HG02884 (cell line): ENCODE measurements around the gene HMG20A.

Experiments
- ATAC-seq: cut with Tn5 transposase; IDR thresholded peaks from one replicate; pipeline ENCODE4 v1.9.1; 2021; ENCODE audit warnings: mild to moderate bottlenecking, moderate library complexity; ENCODE audit not compliant: unreplicated experiment

The HMG20A gene

DNA sequence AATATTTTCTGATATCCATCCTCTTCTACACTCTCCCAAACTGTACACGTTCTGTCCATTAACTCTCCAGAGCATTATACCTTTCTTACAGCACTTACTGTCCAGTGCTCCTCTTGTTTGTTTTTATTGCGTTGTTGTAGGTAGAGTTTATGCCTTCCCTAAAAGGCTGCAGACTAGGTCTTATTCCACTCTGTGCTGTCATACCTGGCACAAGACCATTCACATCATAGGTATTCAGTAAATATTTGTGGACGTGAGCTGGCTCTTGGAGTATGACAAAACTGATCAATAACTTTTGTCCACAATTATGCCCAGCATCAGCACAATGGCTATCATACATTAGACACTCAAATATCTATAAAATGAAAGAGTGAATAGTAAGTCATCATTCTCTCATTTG, 4.4 kb downstream of the HMG20A start:
- no peak for ATAC-seq

DNA sequence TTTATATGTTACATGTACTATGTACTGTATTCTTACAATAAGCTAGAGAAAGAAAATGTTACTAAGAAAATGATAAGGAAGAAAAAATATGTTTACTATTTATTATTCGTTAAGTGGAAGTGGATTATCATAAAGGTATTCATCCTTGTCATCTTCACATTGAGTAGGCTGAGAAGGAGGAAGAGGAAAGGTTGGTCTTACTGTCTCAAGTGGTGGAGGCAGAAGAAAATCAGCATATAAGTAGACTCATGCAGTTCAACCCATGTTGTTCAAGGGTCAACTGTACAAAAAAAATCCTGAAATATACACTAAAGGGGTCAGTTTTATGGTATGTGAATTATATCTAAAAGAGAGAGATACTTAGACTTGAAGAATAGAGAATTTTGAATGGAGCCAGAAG, 5.7 kb downstream of the HMG20A start:
- no peak for ATAC-seq

DNA sequence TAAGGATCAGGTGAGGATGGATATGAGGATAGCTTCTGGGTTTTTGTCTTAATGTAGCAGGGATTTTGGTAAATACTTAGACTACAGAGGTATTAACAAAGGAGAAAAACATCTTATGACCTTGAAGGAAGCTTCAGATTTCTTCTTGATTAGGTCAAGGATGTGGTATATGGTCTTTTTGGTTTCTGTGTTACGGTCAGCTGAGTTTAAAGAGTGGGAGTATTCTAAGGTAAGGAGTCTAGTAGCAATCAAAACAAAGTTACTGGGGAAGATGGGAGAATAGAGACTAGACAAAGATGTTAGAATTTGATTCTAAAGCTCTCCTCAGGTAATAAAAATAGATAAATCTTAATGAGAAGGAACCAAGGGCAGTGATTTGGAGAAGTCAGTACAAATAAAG, 6.2 kb downstream of the HMG20A start:
- no peak for ATAC-seq

DNA sequence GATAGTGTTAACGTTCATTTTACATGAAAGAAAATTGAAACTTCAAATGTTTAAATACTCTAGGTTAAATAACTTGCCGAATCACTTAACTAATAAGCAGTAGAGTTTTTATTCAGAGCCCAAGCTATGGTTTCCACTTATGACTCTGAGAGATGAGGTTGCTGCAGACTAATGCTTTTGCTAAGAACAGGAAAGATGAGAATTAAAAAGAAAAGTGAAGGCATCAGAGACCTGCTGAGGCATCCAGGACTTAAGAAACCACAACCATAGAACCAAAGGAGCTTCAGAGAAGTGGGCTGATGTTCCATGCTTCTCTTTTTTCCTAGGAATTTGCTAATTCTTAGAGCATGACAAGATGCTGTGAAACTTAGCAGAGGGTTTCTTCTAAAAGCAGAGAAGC, 9.5 kb downstream of the HMG20A start:
- ATAC-seq = no peak

GRCh38 chr15:77430652-77431051, 10.0 kb downstream of the HMG20A start:
- no peak for ATAC-seq

GRCh38 chr15:77436822-77437221, 16.1 kb downstream of the HMG20A start:
- no peak for ATAC-seq

DNA sequence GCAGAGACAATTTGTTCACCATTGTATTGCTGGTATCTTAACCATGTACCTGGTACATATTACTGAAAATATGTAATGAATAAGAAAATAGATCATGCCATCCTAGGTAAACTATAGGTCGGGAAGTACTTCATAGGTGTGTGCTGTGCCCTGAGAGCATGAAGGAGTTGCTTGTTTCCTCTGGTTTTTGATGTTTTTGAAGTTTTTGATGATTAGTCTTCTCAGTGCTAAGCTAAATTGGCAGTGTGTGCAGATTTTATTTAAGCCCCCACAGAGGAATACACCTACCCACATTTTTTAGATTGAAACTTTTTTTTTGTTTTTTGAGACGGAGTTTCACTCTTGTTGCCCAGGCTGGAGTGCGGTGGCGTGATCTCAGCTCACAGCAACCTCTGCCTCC, 16.6 kb downstream of the HMG20A start:
- ATAC-seq = no peak

DNA sequence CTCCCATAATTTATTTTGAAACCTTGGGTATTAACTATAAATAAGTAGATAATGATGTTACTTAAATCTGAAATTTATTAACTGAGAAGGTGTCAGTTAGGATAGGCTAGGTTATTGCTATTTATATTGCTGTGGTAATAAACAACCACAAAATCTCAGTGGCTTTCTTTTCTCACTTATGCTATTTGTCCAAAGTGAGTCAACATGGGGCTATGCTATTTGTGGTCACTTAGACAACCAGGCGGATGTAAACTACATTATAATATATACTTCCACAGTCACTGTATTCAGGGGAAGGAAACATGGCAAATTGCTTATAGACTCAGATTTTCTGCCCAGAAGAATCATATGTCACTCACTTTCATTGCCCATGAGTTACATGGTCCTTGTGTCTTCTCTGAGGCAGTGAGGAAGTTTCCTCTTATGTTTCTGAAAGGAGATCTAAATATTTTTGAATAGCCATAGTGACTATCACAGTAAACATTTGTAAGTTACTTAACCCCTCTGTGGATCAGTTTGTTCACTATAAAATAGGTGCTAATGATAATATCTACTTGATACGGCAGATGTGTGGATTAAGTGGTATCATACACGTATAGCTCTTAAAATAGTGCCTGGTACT, 19.8 kb downstream of the HMG20A start:
- peak; percentile 70 for ATAC-seq

DNA sequence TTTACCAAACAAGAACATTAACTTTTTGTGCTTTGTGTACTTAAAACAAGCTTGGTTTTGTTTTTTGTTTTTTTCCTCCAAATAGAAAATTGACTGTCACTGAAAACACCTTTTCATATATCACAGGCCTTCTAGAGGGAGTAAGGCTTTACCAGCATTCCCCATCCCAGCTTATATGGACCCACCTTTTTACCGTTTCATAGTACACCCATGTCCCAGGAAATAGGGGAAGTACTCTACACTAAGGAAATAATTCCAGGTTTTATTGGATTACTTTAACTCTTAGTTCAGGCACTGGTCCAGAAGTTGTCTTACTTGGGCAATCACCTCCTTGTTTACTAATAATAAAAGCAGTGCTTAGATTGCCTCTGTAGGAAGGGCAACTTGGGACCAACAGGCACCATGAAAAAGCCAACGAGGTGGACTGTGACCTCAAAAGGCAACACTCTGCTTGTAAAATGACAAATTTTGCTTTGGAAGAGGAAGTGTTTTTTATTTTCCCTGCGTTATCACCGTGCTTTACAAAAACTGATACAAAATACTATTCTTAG, 26.2 kb downstream of the HMG20A start:
- ATAC-seq = no peak

- no peak for ATAC-seq
Observed at GRCh38 chr15:77454265-77454664, 33.6 kb downstream of the HMG20A start.

DNA sequence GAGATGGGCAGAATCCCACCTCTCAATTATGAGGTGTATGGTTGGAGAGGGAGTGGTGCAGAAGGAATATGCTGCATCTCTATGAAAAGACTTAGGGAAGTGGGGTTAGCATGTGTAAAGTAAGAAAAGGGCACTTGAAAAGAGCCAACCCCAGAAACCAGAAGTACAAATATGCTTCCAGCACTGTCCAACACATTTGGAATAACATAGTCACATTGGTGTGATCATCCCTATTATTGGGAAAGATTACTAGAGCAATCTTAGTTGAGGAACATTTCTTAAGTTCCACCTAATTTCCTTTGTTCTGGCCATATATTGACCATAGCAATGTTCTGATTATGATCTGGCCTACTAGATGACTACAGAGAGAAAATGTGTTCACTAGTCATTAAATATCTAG, 34.3 kb downstream of the HMG20A start:
- ATAC-seq = no peak

- ATAC-seq = no peak
Observed at GRCh38 chr15:77455696-77456321, 35.1 kb downstream of the HMG20A start.

DNA sequence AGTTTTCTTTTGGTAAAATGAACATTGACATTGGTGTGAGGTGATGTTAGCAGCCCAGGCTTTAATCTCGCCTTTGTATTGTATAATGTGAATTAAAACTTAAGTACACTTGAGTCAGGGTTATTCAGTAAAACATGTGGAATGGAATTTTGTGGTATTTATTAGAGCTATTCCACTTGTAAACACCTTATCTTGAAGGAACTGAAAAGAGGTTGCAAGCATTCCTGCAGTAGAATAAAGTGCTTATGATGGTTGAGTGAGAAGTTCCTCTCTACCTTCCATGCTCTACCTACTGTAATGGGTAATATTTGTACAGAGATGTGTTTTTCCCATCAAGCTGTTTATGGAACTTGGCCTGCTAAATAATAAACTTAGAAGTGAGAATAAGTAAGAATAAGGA, 36.1 kb downstream of the HMG20A start:
- ATAC-seq = no peak

- no peak for ATAC-seq
Observed at GRCh38 chr15:77457191-77457904, 36.7 kb downstream of the HMG20A start.

DNA sequence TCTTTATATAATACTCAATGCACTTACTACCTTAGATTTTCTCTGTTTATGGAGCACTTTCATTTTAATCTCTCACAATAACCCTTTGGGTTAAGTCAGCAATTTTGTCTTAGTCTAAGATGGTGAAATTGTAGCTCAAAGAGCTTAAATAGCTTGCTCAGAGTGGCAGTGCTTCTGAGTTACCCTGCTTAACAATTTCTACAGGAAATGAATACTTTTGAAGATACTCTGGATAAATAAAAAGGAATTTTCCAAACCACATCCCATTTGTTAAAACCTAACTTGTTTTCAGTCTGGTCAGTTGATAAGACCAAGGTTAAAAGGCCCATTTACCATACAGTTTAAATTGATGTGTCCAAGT, 37.2 kb downstream of the HMG20A start:
- no peak for ATAC-seq

DNA sequence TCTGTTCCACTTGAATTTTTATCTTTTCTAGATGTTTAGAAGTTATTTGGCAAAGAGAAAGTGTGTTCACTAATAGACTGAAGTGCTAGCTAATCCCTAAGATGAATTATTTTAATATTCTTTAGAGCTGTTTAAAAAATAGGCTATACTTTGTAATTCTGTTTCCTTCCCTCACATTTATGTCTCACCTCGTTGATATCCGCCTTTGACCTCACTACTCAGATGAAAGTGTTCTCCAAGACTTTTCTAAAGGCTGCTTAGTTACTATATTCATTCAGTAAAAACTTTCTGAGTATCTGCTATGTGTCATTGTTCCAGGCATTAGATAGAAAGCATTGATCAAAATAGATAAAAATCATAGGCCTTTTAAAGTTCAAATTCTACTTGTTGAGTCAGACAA, 38.3 kb downstream of the HMG20A start:
- no peak for ATAC-seq

DNA sequence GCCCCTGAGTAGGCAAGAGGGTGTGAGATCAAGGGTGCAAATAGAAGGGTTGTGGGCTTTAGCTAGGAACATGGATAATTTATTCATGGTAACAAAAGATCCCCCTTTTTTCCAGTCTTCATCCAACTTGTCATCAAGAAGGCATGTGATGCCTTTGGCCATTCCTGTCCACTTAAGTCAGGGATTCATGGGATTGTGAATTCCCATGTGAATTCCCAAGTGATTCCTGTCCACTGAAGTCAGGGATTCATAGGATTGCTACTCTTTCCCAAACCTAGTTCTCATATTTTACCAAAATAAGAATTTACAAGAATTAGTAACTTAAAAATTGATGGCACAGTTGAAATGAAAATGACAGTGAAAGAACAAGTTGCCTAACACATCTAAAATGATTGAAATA, 40.8 kb downstream of the HMG20A start:
- no peak for ATAC-seq

GRCh38 chr15:77464129-77464865, 43.6 kb downstream of the HMG20A start:
- ATAC-seq = no peak

- no peak for ATAC-seq
Observed at GRCh38 chr15:77466521-77466920, 45.8 kb downstream of the HMG20A start.

DNA sequence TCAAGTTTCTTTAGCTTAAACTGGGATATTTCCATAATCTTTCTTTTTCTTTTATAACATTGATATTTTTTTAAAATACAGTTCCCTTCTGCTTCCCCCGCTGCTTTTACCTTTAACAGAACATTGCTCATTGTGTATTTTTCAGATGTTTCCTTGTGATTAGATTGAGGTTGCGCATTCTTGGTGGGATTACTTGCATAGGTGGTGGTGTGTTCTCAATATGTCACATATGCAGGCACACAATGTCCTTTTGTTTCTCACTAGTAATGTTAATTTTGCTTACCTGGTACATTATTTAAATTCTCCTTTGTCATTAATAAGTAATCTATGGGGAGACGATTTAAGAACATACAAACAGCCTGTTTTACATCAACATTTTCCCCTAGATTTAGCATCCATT, 48.2 kb downstream of the HMG20A start:
- no peak for ATAC-seq

GRCh38 chr15:77470235-77470634, 49.5 kb downstream of the HMG20A start:
- ATAC-seq = no peak

DNA sequence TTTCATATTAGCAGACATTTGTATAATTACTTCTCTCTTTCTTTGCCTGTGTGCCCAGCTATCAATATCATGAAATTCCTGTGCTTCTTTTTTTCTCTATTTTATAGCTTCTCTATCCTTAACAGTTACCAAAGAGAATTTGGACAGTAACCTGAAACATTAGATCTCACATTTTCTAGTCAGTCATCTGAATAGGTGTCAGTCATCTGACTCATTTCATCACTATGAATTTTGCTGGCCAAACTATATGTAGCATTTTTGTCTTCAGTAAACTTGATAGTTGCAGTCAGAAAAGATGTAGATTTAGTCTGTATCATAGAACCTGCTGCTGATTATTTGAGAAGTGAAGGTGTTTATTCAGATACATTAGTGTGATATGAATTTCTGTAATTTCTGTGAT, 52.6 kb downstream of the HMG20A start:
- no peak for ATAC-seq
